ENCODE data around the gene SH3GL3.

Gene SH3GL3

GRCh38 chr15:83598031-83598430, 150.9 kb downstream of the SH3GL3 start:
- WGBS, 2 donors (ENCODE audit: extremely low coverage in 2 of 2, insufficient read length in 2 of 2, insufficient replicate concordance in 1 of 2) = no CpG with 5 or more reads among the region's 2 CpGs

GRCh38 chr15:83602021-83602420, 154.9 kb downstream of the SH3GL3 start:
- no peak for DNase-seq (ENCODE audit: low spot score)
- WGBS, 2 donors (ENCODE audit: extremely low coverage in 2 of 2, insufficient read length in 2 of 2, insufficient replicate concordance in 1 of 2) = no CpG with 5 or more reads among the region's 2 CpGs

More at GRCh38 chr15:83598031-83598430, 150.9 kb downstream of the SH3GL3 start:
- Histone ChIP-seq H2AK5ac (ENCODE audit: low read depth, low read length) (no peak overlapping the region), H2BK120ac (ENCODE audit: low read depth, low read length) (no peak overlapping the region), H4K91ac (ENCODE audit: low read depth, low read length, poor library complexity) (no peak overlapping the region), H3K27me3 (ENCODE audit: control insufficient read depth in 3 of 3, insufficient read depth in 3 of 3, low read depth in 1 of 3, low read length in 3 of 3) (no peaks in the 10 kb centered on the region), H2BK15ac (ENCODE audit: low read length) (no peak overlapping the region), H3K18ac (ENCODE audit: low read length) (no peak overlapping the region), H3K9me3 (replicated peaks in 1 of 2; ENCODE audit: control insufficient read depth in 2 of 2, insufficient read depth in 1 of 2, low read depth in 1 of 2, low read length in 2 of 2) (peaks cover 0 to 5% of the 10 kb centered on the region in 2 donors), H3K4me1 (ENCODE audit: control insufficient read depth in 2 of 2, insufficient read depth in 1 of 2, low read depth in 1 of 2, low read length in 2 of 2) (no peaks in the 10 kb centered on the region), H3K36me3 (replicated peaks in 1 of 2; ENCODE audit: control insufficient read depth in 2 of 2, insufficient read depth in 2 of 2, low read length in 2 of 2) (no peaks in the 10 kb centered on the region), H2BK12ac (ENCODE audit: low read length) (no peak overlapping the region), H3K9ac (ENCODE audit: low read depth, low read length, poor library complexity) (no peak overlapping the region), H2AFZ (ENCODE audit: low read length) (no peak overlapping the region), H3K79me1 (ENCODE audit: low read depth, low read length) (no peaks in the 10 kb centered on the region), H3K23ac (ENCODE audit: low read depth, low read length, poor library complexity) (no peak overlapping the region), H4K8ac (ENCODE audit: low read depth, low read length) (no peak overlapping the region), H2BK5ac (ENCODE audit: low read length) (no peak overlapping the region), H3K14ac (ENCODE audit: low read length) (no peak overlapping the region), H3K27ac (replicated peaks; ENCODE audit: low read length) (no peak overlapping the region), H3K4ac (ENCODE audit: low read length) (no peak overlapping the region), H3K4me2 (ENCODE audit: insufficient read depth, low read length, poor library complexity, severe bottlenecking) (no peak overlapping the region), H3K4me3 (ENCODE audit: low read length in 2 of 2) (no peak overlapping the region)
- DNase-seq (ENCODE audit: low spot score) = no peak

GRCh38 chr15:83604549-83604948, 157.4 kb downstream of the SH3GL3 start:
- Histone ChIP-seq H3K9ac (ENCODE audit: low read depth, low read length, poor library complexity) (no peak overlapping the region), H3K9me3 (replicated peaks in 1 of 2; ENCODE audit: control insufficient read depth in 2 of 2, insufficient read depth in 1 of 2, low read depth in 1 of 2, low read length in 2 of 2) (peaks cover 0 to 3% of the 10 kb centered on the region in 2 donors), H3K18ac (ENCODE audit: low read length) (no peak overlapping the region), H3K23ac (ENCODE audit: low read depth, low read length, poor library complexity) (no peak overlapping the region), H2AFZ (ENCODE audit: low read length) (no peak overlapping the region), H3K36me3 (replicated peaks in 1 of 2; ENCODE audit: control insufficient read depth in 2 of 2, insufficient read depth in 2 of 2, low read length in 2 of 2) (no peaks in the 10 kb centered on the region), H3K4me1 (ENCODE audit: control insufficient read depth in 2 of 2, insufficient read depth in 1 of 2, low read depth in 1 of 2, low read length in 2 of 2) (no peaks in the 10 kb centered on the region), H2BK5ac (ENCODE audit: low read length) (no peak overlapping the region), H2BK12ac (ENCODE audit: low read length) (no peak overlapping the region), H4K8ac (ENCODE audit: low read depth, low read length) (no peak overlapping the region), H4K91ac (ENCODE audit: low read depth, low read length, poor library complexity) (no peak overlapping the region), H3K4ac (ENCODE audit: low read length) (no peak overlapping the region), H3K27ac (replicated peaks; ENCODE audit: low read length) (no peak overlapping the region), H2BK120ac (ENCODE audit: low read depth, low read length) (no peak overlapping the region), H3K27me3 (ENCODE audit: control insufficient read depth in 3 of 3, insufficient read depth in 3 of 3, low read depth in 1 of 3, low read length in 3 of 3) (no peaks in the 10 kb centered on the region), H3K4me2 (ENCODE audit: insufficient read depth, low read length, poor library complexity, severe bottlenecking) (no peak overlapping the region), H3K79me1 (ENCODE audit: low read depth, low read length) (no peaks in the 10 kb centered on the region), H2AK5ac (ENCODE audit: low read depth, low read length) (no peak overlapping the region), H2BK15ac (ENCODE audit: low read length) (no peak overlapping the region), H3K4me3 (ENCODE audit: low read length in 2 of 2) (no peak overlapping the region), H3K14ac (ENCODE audit: low read length) (no peak overlapping the region)
- no CpG with 5 or more reads among the region's 1 CpG for WGBS, 2 donors (ENCODE audit: extremely low coverage in 2 of 2, insufficient read length in 2 of 2, insufficient replicate concordance in 1 of 2)
- DNase-seq (ENCODE audit: low spot score) = no peak

More at GRCh38 chr15:83602021-83602420, 154.9 kb downstream of the SH3GL3 start:
- Histone ChIP-seq H3K4ac (ENCODE audit: low read length) (no peak overlapping the region), H3K18ac (ENCODE audit: low read length) (no peak overlapping the region), H2BK5ac (ENCODE audit: low read length) (no peak overlapping the region), H3K4me2 (ENCODE audit: insufficient read depth, low read length, poor library complexity, severe bottlenecking) (no peak overlapping the region), H2BK120ac (ENCODE audit: low read depth, low read length) (no peak overlapping the region), H3K9me3 (replicated peaks in 1 of 2; ENCODE audit: control insufficient read depth in 2 of 2, insufficient read depth in 1 of 2, low read depth in 1 of 2, low read length in 2 of 2) (peaks cover 0 to 5% of the 10 kb centered on the region in 2 donors), H2BK15ac (ENCODE audit: low read length) (no peak overlapping the region), H3K36me3 (replicated peaks in 1 of 2; ENCODE audit: control insufficient read depth in 2 of 2, insufficient read depth in 2 of 2, low read length in 2 of 2) (no peaks in the 10 kb centered on the region), H3K79me1 (ENCODE audit: low read depth, low read length) (no peaks in the 10 kb centered on the region), H2AFZ (ENCODE audit: low read length) (no peak overlapping the region), H3K23ac (ENCODE audit: low read depth, low read length, poor library complexity) (no peak overlapping the region), H3K4me1 (ENCODE audit: control insufficient read depth in 2 of 2, insufficient read depth in 1 of 2, low read depth in 1 of 2, low read length in 2 of 2) (no peaks in the 10 kb centered on the region), H2BK12ac (ENCODE audit: low read length) (no peak overlapping the region), H3K27ac (replicated peaks; ENCODE audit: low read length) (no peak overlapping the region), H3K14ac (ENCODE audit: low read length) (no peak overlapping the region), H4K8ac (ENCODE audit: low read depth, low read length) (no peak overlapping the region), H3K4me3 (ENCODE audit: low read length in 2 of 2) (no peak overlapping the region), H3K9ac (ENCODE audit: low read depth, low read length, poor library complexity) (no peak overlapping the region), H4K91ac (ENCODE audit: low read depth, low read length, poor library complexity) (no peak overlapping the region), H2AK5ac (ENCODE audit: low read depth, low read length) (no peak overlapping the region), H3K27me3 (ENCODE audit: control insufficient read depth in 3 of 3, insufficient read depth in 3 of 3, low read depth in 1 of 3, low read length in 3 of 3) (no peaks in the 10 kb centered on the region)

GRCh38 chr15:83605111-83605945, 158.2 kb downstream of the SH3GL3 start:
- Histone ChIP-seq H3K4me1 (ENCODE audit: control insufficient read depth in 2 of 2, insufficient read depth in 1 of 2, low read depth in 1 of 2, low read length in 2 of 2) (no peaks in the 10 kb centered on the region), H3K14ac (ENCODE audit: low read length) (no peak overlapping the region), H4K8ac (ENCODE audit: low read depth, low read length) (no peak overlapping the region), H2BK120ac (ENCODE audit: low read depth, low read length) (no peak overlapping the region), H3K27ac (replicated peaks; ENCODE audit: low read length) (no peak overlapping the region), H4K91ac (ENCODE audit: low read depth, low read length, poor library complexity) (no peak overlapping the region), H2BK15ac (ENCODE audit: low read length) (no peak overlapping the region), H2BK5ac (ENCODE audit: low read length) (no peak overlapping the region), H2AFZ (ENCODE audit: low read length) (no peak overlapping the region), H3K36me3 (replicated peaks in 1 of 2; ENCODE audit: control insufficient read depth in 2 of 2, insufficient read depth in 2 of 2, low read length in 2 of 2) (no peaks in the 10 kb centered on the region), H3K79me1 (ENCODE audit: low read depth, low read length) (no peaks in the 10 kb centered on the region), H3K9ac (ENCODE audit: low read depth, low read length, poor library complexity) (no peak overlapping the region), H2AK5ac (ENCODE audit: low read depth, low read length) (no peak overlapping the region), H3K18ac (ENCODE audit: low read length) (no peak overlapping the region), H3K23ac (ENCODE audit: low read depth, low read length, poor library complexity) (no peak overlapping the region), H3K27me3 (ENCODE audit: control insufficient read depth in 3 of 3, insufficient read depth in 3 of 3, low read depth in 1 of 3, low read length in 3 of 3) (no peaks in the 10 kb centered on the region), H3K9me3 (replicated peaks in 1 of 2; ENCODE audit: control insufficient read depth in 2 of 2, insufficient read depth in 1 of 2, low read depth in 1 of 2, low read length in 2 of 2) (peaks cover 0 to 3% of the 10 kb centered on the region in 2 donors), H3K4ac (ENCODE audit: low read length) (no peak overlapping the region), H3K4me2 (ENCODE audit: insufficient read depth, low read length, poor library complexity, severe bottlenecking) (no peak overlapping the region), H2BK12ac (ENCODE audit: low read length) (no peak overlapping the region), H3K4me3 (ENCODE audit: low read length in 2 of 2) (no peak overlapping the region)
- no peak for DNase-seq (ENCODE audit: low spot score)
- no CpG with 5 or more reads among the region's 7 CpGs for WGBS, 2 donors (ENCODE audit: extremely low coverage in 2 of 2, insufficient read length in 2 of 2, insufficient replicate concordance in 1 of 2)

Data from neuronal stem cell (in vitro differentiated cells).